ENCODE results near the gene HECW1. TPM values are rescaled to one million over a fixed set of nuclear protein-coding genes. Genes with fewer than 3 reads are reported as not detected.

HECW1 gene
- total and polyA plus RNA-seq, 4 donors = 0.05 TPM; not detected in 3

DNA sequence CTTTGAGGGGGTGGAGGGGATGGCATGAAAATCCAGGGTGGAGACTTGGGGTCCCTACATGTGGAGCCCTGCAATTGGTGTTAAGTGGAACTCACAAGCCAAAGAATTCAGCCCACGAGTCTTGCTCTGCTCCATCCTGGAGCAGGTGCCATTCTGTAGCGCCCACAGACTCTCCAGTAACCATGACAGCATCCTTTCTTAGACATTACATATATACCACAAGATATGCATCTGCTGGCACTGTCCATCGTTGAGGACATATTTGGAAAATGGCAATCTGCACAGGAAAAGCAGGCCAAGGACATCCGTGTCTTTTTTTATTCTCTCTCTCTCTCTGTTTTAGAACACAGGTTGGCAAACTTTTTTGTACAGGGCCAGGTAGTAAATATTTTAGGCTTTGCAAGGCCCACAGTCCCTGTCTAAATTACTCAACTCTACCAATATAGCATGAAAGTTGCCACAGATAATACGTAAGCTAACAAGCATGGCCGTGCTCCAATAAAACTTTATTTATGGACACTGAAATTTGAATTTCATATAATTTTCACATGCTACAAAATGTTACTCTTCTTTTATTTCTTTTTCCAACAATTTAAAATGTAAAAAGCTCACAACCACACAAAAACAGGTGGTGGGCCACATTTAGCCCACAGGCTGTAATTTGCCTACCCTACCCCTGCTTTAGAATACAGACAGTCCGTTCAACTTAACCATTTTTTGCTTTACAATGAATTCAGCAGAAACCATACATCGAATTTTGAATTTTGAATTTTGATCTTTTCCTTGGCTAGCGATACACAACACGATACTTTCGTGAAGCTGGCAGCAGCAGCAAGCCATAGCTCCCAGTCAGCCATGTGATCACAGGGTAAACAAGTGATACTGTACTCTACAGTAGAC lies 329.0 kb downstream of the HECW1 start:
- Histone ChIP-seq H3K9me3 (ENCODE audit: control insufficient read depth in 4 of 4, low read length in 3 of 4) (no peaks in the 10 kb centered on the region), H3K27me3 (ENCODE audit: control insufficient read depth in 4 of 4, insufficient read depth in 4 of 4, low read length in 3 of 4) (no peaks in the 10 kb centered on the region), H3K4me3 (ENCODE audit: low read depth in 1 of 3, low read length in 3 of 3) (no peak overlapping the region), H3K4me1 (ENCODE audit: control insufficient read depth in 4 of 4, insufficient read depth in 4 of 4, low read length in 3 of 4) (no peaks in the 10 kb centered on the region), H3K9ac (ENCODE audit: low read depth in 1 of 2, low read length in 2 of 2) (no peak overlapping the region), H3K27ac (ENCODE audit: low read depth in 1 of 2, low read length in 2 of 2) (no peak overlapping the region), H3K36me3 (ENCODE audit: control insufficient read depth in 4 of 4, insufficient read depth in 3 of 4, low read depth in 1 of 4, low read length in 3 of 4) (no peaks in the 10 kb centered on the region)
- 91% methylated on average over 11 of the region's 11 CpGs for WGBS
- no peak for TF ChIP-seq YY1 (IDR thresholded peaks at IDR 0.05)
- TF ChIP-seq, protein P1, sequence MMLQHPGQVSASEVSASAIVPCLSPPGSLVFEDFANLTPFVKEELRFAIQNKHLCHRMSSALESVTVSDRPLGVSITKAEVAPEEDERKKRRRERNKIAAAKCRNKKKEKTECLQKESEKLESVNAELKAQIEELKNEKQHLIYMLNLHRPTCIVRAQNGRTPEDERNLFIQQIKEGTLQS (IDR thresholded peaks at IDR 0.05) = no peak
- TF ChIP-seq TAF1 (conservative IDR thresholded peaks at IDR 0.05) = no peak
- TF ChIP-seq, protein P2, sequence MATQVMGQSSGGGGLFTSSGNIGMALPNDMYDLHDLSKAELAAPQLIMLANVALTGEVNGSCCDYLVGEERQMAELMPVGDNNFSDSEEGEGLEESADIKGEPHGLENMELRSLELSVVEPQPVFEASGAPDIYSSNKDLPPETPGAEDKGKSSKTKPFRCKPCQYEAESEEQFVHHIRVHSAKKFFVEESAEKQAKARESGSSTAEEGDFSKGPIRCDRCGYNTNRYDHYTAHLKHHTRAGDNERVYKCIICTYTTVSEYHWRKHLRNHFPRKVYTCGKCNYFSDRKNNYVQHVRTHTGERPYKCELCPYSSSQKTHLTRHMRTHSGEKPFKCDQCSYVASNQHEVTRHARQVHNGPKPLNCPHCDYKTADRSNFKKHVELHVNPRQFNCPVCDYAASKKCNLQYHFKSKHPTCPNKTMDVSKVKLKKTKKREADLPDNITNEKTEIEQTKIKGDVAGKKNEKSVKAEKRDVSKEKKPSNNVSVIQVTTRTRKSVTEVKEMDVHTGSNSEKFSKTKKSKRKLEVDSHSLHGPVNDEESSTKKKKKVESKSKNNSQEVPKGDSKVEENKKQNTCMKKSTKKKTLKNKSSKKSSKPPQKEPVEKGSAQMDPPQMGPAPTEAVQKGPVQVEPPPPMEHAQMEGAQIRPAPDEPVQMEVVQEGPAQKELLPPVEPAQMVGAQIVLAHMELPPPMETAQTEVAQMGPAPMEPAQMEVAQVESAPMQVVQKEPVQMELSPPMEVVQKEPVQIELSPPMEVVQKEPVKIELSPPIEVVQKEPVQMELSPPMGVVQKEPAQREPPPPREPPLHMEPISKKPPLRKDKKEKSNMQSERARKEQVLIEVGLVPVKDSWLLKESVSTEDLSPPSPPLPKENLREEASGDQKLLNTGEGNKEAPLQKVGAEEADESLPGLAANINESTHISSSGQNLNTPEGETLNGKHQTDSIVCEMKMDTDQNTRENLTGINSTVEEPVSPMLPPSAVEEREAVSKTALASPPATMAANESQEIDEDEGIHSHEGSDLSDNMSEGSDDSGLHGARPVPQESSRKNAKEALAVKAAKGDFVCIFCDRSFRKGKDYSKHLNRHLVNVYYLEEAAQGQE (IDR thresholded peaks at IDR 0.05) = no peak
- no peak for TF ChIP-seq HNF4G (IDR thresholded peaks at IDR 0.05)
- TF ChIP-seq FOXA2 (IDR thresholded peaks at IDR 0.05) = no peak
- DNase-seq (ENCODE audit: low spot score) = no peak

DNA sequence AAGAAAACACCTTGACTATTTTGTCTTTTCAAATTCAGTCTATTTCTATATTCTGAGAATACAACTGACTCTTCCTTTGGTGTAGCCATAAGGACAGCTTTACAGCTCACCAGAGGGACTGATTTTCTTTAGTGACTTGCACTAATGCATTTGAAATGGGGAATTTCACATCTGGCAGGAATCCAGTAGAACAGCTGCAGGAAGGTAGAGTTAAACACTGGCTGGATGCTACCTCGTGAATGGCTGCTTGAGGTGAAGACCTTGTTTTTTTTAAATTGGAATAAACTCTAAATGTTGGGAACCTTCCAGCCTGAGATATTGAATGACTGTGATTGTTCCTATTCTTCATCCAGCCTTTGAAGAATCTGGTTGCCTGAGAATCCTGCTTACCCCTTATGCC lies 330.9 kb downstream of the HECW1 start:
- Histone ChIP-seq H3K36me3 (ENCODE audit: control insufficient read depth in 4 of 4, insufficient read depth in 3 of 4, low read depth in 1 of 4, low read length in 3 of 4) (no peaks in the 10 kb centered on the region), H3K27ac (ENCODE audit: low read depth in 1 of 2, low read length in 2 of 2) (no peak overlapping the region), H3K9me3 (ENCODE audit: control insufficient read depth in 4 of 4, low read length in 3 of 4) (no peaks in the 10 kb centered on the region), H3K27me3 (ENCODE audit: control insufficient read depth in 4 of 4, insufficient read depth in 4 of 4, low read length in 3 of 4) (no peaks in the 10 kb centered on the region), H3K4me3 (ENCODE audit: low read depth in 1 of 3, low read length in 3 of 3) (no peak overlapping the region), H3K9ac (ENCODE audit: low read depth in 1 of 2, low read length in 2 of 2) (no peak overlapping the region), H3K4me1 (ENCODE audit: control insufficient read depth in 4 of 4, insufficient read depth in 4 of 4, low read length in 3 of 4) (no peaks in the 10 kb centered on the region)
- 51% methylated on average over 1 of the region's 1 CpG for WGBS
- DNase-seq (ENCODE audit: low spot score) = no peak
- TF ChIP-seq, protein P3, sequence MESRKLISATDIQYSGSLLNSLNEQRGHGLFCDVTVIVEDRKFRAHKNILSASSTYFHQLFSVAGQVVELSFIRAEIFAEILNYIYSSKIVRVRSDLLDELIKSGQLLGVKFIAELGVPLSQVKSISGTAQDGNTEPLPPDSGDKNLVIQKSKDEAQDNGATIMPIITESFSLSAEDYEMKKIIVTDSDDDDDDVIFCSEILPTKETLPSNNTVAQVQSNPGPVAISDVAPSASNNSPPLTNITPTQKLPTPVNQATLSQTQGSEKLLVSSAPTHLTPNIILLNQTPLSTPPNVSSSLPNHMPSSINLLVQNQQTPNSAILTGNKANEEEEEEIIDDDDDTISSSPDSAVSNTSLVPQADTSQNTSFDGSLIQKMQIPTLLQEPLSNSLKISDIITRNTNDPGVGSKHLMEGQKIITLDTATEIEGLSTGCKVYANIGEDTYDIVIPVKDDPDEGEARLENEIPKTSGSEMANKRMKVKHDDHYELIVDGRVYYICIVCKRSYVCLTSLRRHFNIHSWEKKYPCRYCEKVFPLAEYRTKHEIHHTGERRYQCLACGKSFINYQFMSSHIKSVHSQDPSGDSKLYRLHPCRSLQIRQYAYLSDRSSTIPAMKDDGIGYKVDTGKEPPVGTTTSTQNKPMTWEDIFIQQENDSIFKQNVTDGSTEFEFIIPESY (IDR thresholded peaks at IDR 0.05) = no peak
- TF ChIP-seq, protein P4, sequence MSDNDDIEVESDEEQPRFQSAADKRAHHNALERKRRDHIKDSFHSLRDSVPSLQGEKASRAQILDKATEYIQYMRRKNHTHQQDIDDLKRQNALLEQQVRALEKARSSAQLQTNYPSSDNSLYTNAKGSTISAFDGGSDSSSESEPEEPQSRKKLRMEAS (IDR thresholded peaks at IDR 0.05) = no peak
- TF ChIP-seq SP1 (IDR thresholded peaks at IDR 0.05) = no peak
- TF ChIP-seq, protein P2 (IDR thresholded peaks at IDR 0.05) = no peak
- TF ChIP-seq JUND (IDR thresholded peaks at IDR 0.05) = no peak
- TF ChIP-seq RXRA (IDR thresholded peaks at IDR 0.05) = no peak
- TF ChIP-seq HNF4G (IDR thresholded peaks at IDR 0.05) = no peak
- TF ChIP-seq, protein P1 (IDR thresholded peaks at IDR 0.05) = no peak
- TF ChIP-seq FOXA1 (IDR thresholded peaks at IDR 0.05) = no peak
- TF ChIP-seq GABPA (IDR thresholded peaks at IDR 0.05 in 1 of 2, conservative IDR thresholded peaks at IDR 0.05 in 1 of 2) = no peak
